NCI-H2196 treated with DMSO at 0.1 percent for 48 hours (cell line): ENCODE measurements around the gene PCDHA10.
"Not testable (repeated sequence)": the region's sequence is repeated elsewhere in the genome, so short reads cannot be mapped to it uniquely, and the experiment has no call there.

Experiments used
- DNase-seq: peaks from one replicate; lab custom pipeline; 2025; ENCODE audit not compliant: unreplicated experiment; lab: John Stamatoyannopoulos, UW

PCDHA10 gene

DNA sequence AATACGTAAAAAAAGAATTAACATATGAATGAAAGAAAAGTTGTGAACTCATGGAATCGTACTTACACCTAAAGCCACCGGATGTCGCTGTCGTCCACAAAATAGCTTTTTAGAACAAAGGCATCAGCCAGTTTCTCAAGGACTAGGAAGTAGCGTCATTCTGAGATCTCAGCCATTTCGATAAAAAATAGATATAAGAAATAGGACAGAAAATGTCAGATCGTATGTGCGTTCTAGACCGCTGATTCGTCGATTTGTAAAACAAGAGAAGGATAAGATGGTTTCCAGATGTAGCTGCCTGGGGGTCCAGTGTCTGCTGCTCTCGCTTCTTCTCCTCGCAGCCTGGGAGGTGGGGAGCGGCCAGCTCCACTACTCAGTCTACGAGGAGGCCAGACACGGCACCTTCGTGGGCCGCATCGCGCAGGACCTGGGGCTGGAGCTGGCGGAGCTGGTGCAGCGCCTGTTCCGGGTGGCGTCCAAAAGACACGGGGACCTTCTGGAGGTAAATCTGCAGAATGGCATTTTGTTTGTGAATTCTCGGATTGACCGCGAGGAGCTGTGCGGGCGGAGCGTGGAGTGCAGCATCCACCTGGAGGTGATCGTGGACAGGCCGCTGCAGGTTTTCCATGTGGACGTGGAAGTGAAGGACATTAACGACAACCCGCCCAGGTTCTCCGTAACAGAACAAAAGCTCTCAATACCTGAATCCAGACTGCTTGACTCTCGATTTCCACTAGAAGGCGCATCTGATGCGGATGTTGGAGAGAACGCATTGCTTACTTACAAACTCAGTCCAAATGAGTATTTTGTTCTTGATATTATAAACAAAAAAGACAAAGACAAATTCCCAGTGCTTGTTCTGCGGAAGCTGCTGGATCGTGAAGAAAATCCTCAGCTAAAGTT lies at the start of gene PCDHA10:
TSS of gene PCDHA10 (plus strand) at position 126 of the 903 bp plus-strand sequence. CDS start at position 278, 152 bp downstream.
- DNase-seq: no peak

DNA sequence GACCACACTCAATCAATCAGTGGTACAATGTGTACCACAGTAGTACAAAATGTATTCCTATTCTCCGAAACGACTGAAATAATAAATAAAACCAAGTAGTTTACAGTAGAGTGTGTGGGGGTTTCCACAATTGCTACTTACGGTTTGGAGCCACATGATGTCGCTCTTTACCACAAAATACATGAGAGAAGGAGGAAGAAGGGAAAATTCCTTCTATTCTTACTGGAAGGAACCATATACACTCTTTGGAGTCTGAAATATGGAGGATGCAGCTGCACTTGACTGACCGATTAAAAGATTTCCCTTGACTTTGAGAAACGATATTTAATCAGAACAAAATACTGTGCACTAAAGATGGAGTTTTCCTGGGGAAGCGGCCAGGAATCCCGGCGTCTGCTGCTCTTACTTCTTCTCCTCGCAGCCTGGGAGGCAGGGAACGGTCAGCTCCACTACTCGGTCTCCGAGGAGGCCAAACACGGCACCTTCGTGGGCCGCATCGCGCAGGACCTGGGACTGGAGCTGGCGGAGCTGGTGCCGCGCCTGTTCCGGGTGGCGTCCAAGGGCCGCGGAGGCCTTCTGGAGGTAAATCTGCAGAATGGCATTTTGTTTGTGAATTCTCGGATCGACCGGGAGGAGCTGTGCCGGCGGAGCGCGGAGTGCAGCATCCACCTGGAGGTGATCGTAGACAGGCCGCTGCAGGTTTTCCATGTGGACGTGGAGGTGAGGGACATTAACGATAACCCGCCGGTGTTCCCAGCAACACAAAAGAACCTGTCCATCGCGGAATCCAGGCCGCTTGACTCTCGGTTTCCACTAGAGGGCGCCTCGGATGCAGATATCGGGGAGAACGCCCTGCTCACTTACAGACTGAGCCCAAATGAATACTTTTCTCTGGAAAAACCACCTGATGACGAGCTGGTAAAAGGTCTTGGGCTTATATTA lies 48.6 kb upstream of the PCDHA10 start, which contains the start of gene PCDHA4:
TSS of gene PCDHA4 (plus strand) at position 235 of the 942 bp plus-strand sequence.
- DNase-seq: no peak

- not testable (repeated sequence) for DNase-seq
Observed at GRCh38 chr5:140808241-140808888, 47.3 kb upstream of the PCDHA10 start.

DNA sequence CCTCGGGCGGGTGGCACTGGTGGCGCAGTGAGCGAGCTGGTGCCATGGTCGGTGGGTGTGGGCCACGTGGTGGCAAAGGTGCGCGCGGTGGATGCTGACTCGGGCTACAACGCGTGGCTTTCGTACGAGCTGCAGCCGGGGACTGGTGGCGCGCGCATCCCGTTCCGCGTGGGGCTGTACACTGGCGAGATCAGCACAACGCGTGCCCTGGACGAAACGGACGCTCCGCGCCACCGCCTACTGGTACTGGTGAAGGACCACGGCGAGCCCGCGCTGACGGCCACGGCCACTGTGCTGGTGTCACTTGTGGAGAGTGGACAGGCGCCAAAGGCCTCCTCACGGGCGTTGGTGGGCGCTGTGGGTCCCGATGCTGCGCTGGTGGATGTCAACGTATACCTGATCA lies 46.8 kb upstream of the PCDHA10 start:
- DNase-seq: no peak

DNA sequence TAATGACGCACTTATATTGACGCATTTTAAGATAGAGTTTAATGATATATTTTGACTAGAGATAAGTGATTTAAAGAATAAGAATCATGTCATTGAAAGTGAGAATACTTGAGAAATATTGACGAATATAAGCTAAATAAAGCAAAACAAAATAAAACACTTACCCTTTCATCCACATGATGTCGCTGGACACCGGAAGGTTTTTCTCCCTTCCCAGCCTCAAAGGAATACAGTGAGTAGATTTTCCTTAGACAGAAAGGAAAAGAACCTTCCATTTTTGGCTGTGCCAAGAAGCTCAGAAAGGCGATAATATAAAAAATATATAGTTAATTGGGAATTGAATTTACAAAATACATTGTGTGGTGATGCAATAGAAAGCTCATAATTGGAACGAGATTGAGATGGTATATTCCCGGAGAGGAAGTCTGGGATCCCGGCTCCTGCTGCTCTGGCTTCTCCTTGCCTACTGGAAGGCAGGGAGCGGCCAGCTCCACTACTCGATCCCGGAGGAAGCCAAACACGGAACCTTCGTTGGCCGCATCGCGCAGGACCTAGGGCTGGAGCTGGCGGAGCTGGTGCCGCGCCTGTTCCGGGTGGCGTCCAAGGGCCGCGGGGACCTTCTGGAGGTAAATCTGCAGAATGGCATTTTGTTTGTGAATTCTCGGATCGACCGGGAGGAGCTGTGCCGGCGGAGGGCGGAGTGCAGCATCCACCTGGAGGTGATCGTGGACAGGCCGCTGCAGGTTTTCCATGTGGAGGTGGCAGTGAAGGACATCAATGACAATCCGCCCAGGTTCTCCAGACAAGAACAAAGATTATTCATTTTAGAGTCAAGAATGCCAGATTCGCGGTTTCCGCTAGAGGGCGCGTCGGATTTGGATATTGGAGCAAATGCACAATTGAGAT lies 34.1 kb upstream of the PCDHA10 start, which contains the start of gene PCDHA5:
TSS of gene PCDHA5 (plus strand) at position 239 of the 906 bp plus-strand sequence.
- DNase-seq: no peak

DNA sequence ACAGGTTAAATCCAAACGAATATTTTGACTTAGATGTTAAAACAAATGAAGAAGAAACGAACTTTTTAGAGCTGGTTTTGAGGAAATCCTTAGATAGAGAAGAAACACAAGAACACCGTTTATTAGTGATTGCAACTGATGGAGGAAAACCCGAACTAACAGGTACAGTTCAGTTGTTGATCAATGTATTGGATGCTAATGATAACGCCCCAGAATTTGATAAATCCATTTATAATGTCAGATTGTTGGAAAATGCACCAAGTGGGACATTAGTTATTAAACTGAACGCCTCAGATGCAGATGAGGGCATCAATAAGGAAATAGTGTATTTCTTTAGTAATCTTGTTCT lies 33.4 kb upstream of the PCDHA10 start:
- no peak for DNase-seq

DNA sequence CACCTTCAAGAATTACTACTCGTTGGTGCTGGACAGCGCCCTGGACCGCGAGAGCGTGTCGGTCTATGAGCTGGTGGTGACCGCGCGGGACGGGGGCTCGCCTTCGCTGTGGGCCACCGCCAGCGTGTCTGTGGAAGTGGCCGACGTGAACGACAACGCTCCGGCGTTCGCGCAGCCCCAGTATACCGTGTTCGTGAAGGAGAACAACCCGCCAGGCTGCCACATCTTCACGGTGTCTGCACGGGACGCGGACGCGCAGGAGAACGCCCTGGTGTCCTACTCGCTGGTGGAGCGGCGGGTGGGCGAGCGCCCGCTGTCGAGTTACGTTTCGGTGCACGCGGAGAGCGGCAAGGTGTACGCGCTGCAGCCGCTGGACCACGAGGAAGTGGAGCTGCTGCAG lies 32.7 kb upstream of the PCDHA10 start:
- not testable (repeated sequence) for DNase-seq

DNA sequence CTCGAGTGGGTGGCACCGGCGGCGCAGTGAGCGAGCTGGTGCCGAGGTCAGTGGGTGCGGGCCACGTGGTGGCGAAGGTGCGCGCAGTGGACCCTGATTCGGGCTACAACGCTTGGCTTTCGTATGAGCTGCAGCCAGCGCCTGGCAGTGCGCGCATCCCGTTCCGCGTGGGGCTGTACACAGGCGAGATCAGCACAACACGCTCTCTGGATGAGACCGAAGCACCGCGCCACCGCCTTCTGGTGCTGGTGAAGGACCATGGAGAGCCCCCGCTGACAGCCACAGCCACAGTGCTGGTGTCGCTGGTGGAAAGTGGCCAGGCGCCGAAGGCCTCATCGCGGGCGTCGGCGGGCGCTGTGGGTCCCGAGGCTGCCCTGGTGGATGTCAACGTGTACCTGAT lies 32.2 kb upstream of the PCDHA10 start:
- no peak for DNase-seq

DNA sequence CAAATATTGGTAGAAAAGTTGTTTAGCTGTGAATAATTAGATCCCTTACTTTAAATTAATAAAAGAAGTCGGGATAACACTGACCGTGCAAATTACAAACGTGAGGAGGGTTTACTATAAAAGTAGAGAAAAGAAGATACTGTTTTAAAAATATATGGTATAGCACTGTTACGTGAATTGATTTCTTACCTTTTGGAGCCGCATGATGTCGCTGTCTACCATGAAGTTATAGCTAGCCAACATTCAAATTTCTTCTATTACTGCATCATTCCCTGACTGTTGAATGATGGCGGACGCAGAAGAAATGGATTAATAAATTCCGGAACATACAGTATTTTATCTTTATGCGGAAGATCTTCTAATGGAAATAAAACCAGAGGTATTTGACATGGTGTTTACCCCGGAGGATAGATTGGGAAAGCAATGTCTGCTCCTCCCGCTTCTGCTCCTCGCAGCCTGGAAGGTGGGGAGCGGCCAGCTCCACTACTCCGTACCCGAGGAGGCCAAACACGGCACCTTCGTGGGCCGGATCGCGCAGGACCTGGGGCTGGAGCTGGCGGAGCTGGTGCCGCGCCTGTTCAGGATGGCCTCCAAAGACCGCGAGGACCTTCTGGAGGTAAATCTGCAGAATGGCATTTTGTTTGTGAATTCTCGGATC lies 27.9 kb upstream of the PCDHA10 start, which contains the start of gene PCDHA6:
TSS of gene PCDHA6 (plus strand) at position 257 of the 658 bp plus-strand sequence. CDS start at position 389, 132 bp downstream.
- no peak for DNase-seq

GRCh38 chr5:140828362-140828737 lies 27.3 kb upstream of the PCDHA10 start:
- no peak for DNase-seq

DNA sequence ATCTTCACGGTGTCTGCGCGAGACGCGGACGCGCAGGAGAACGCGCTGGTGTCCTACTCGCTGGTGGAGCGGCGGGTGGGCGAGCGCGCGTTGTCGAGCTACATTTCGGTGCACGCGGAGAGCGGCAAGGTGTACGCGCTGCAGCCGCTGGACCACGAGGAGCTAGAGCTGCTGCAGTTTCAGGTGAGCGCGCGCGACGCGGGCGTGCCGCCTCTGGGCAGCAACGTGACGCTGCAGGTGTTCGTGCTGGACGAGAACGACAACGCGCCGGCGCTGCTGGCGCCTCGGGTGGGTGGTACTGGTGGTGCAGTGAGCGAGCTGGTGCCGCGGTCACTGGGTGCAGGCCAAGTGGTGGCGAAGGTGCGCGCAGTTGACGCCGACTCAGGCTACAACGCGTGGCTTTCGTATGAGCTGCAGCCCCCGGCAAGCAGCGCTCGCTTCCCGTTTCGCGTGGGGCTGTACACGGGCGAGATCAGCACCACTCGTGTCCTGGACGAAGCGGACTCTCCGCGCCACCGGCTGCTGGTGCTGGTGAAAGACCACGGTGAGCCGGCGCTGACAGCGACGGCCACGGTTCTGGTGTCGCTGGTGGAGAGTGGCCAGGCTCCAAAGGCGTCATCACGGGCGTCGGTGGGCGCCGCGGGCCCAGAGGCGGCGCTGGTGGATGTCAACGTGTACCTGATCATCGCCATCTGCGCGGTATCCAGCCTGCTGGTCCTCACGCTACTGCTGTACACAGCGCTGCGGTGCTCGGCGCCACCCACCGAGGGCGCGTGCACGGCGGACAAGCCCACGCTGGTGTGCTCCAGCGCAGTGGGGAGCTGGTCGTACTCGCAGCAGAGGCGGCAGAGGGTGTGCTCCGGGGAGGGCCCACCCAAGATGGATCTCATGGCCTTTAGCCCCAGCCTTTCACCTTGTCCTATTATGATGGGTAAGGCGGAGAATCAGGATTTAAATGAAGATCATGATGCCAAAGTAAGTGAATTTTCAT lies 25.9 kb upstream of the PCDHA10 start:
- DNase-seq: not testable (repeated sequence)

GRCh38 chr5:140833993-140834392 lies 21.7 kb upstream of the PCDHA10 start, which contains the start of gene PCDHA7:
TSS of gene PCDHA7 (plus strand) at chr5:140834269. CDS start at chr5:140834384, 115 bp downstream.
- no peak for DNase-seq

DNA sequence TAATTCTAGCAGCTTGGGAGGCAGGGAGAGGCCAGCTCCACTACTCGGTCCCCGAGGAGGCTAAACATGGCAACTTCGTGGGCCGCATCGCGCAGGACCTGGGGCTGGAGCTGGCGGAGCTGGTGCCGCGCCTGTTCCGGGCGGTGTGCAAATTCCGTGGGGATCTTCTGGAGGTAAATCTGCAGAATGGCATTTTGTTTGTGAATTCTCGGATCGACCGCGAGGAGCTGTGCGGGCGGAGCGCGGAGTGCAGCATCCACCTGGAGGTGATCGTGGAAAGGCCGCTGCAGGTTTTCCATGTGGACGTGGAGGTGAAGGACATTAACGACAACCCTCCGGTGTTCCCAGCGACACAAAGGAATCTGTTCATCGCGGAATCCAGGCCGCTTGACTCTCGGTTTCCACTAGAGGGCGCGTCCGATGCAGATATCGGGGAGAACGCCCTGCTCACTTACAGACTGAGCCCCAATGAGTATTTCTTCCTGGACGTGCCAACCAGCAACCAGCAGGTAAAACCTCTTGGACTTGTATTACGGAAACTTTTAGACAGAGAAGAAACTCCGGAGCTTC lies 21.2 kb upstream of the PCDHA10 start:
- DNase-seq: not testable (repeated sequence)

DNA sequence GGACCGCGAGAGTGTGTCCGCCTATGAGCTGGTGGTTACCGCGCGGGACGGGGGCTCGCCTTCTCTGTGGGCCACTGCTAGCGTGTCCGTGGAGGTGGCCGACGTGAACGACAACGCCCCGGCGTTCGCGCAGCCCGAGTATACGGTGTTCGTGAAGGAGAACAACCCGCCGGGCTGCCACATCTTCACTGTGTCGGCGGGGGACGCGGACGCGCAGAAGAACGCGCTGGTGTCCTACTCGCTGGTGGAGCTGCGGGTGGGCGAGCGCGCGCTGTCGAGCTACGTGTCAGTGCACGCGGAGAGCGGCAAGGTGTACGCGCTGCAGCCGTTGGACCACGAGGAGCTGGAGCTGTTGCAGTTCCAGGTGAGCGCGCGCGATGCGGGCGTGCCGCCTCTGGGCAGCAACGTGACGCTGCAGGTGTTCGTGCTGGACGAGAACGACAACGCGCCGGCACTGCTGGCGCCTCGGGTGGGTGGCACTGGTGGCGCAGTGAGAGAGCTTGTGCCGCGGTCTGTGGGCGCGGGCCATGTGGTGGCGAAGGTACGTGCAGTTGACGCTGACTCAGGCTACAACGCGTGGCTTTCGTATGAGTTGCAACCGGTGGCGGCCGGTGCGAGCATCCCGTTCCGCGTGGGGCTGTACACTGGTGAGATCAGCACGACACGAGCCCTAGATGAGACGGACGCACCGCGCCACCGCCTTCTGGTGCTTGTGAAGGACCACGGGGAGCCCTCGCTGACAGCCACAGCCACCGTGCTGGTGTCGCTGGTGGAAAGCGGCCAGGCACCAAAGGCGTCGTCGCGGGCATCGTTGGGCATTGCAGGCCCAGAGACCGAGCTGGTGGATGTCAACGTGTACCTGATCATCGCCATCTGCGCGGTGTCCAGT lies 19.8 kb upstream of the PCDHA10 start:
- DNase-seq: no peak

DNA sequence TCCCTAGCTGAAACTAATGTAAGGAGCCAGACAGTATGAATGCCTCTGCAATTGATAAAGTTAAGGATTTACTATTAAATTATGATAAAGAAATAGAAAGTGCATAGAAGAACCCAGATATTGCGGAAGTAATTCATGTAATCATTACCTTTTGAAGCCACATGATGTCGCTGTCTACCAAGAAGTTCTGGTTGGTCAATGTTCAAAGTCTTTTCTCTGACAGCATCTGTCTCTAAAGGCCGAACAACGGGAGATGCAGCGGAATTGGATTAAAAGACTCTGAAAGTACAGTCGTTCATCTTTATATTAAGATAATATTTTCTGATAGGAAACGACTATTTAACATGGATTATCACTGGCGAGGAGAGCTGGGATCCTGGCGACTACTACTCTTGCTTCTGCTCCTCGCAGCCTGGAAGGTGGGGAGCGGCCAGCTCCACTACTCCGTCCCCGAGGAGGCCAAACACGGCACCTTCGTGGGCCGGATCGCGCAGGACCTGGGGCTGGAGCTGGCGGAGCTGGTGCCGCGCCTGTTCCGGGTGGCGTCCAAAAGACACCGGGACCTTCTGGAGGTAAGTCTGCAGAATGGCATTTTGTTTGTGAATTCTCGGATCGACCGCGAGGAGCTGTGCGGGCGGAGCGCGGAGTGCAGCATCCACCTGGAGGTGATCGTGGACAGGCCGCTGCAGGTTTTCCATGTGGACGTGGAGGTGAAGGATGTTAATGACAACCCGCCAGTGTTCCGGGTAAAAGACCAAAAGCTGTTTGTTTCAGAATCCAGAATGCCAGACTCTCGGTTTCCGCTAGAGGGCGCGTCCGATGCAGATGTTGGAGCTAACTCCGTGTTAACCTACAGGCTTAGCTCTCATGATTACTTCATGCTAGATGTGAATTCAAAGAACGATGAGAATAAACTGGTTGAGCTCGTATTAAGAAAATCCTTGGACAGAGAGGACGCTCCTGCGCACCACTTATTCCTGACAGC lies 14.4 kb upstream of the PCDHA10 start, which contains the start of gene PCDHA8:
TSS of gene PCDHA8 (plus strand) at position 210 of the 985 bp plus-strand sequence. CDS start at position 345, 135 bp downstream.
- peak; percentile 3 for DNase-seq
